HEK293T (cell line): ENCODE data around the gene IMMT.

Experiments used
- CTCF ChIA-PET: fragments of 350-600 bp; formaldehyde crosslinking; extraction: SDS; loops from one replicate; lab custom pipeline; 2021; ENCODE audit warnings: antibody characterized with exemption, inconsistent platforms; lab: Yijun Ruan, JAX
- POLR2A ChIA-PET: fragments of 350-600 bp; formaldehyde crosslinking; extraction: SDS; loops from one replicate; lab custom pipeline; 2020; ENCODE audit warnings: antibody characterized with exemption, inconsistent platforms; lab: Yijun Ruan, JAX
- DNase-seq: peaks from one replicate; pipeline ENCODE4 v3.0.0; 2012; ENCODE audit warnings: mixed read lengths; ENCODE audit errors: extremely low spot score
- ARNT ChIP-seq: fragments of 450-650 bp; IDR thresholded peaks from 2 replicates; pipeline ENCODE4 v1.6.1; 2017; ENCODE audit warnings: mild to moderate bottlenecking
- BHLHE40 ChIP-seq: fragments of 450-650 bp; IDR thresholded peaks from 2 replicates; pipeline ENCODE4 v1.6.1; 2016; ENCODE audit warnings: mild to moderate bottlenecking, moderate library complexity, borderline replicate concordance
- CTBP1 ChIP-seq: fragments of 450-650 bp; IDR thresholded peaks from 2 replicates; pipeline ENCODE4 v1.6.1; 2016; ENCODE audit warnings: borderline replicate concordance
- ELF4 ChIP-seq: fragments of 450-650 bp; IDR thresholded peaks from 2 replicates; pipeline ENCODE4 v1.6.1; 2017; ENCODE audit warnings: antibody characterized with exemption
- FOXA1 ChIP-seq: fragments of 450-650 bp; IDR thresholded peaks from 2 replicates; pipeline ENCODE4 v1.6.1; 2016; ENCODE audit warnings: mild to moderate bottlenecking
- FOXK2 ChIP-seq: fragments of 450-650 bp; IDR thresholded peaks from 2 replicates; pipeline ENCODE4 v1.6.1; 2016; ENCODE audit warnings: mild to moderate bottlenecking
- FOXM1 ChIP-seq: fragments of 450-650 bp; IDR thresholded peaks from 2 replicates; pipeline ENCODE4 v1.6.1; 2017; ENCODE audit warnings: mild to moderate bottlenecking, borderline replicate concordance
- HDGF ChIP-seq: fragments of 450-650 bp; IDR thresholded peaks from 2 replicates; pipeline ENCODE4 v1.6.1; 2017; ENCODE audit warnings: antibody characterized with exemption, borderline replicate concordance
- L3MBTL2 ChIP-seq: fragments of 450-650 bp; conservative IDR thresholded peaks from 2 replicates; pipeline ENCODE4 v1.6.1; 2016; ENCODE audit warnings: mild to moderate bottlenecking
- LEF1 ChIP-seq: fragments of 450-650 bp; IDR thresholded peaks from 2 replicates; pipeline ENCODE4 v1.6.1; 2017; ENCODE audit warnings: mild to moderate bottlenecking, borderline replicate concordance
- NFRKB ChIP-seq: fragments of 450-650 bp; IDR thresholded peaks from 2 replicates; pipeline ENCODE4 v1.6.1; 2016; ENCODE audit warnings: mild to moderate bottlenecking, moderate library complexity
- PKNOX1 ChIP-seq: fragments of 450-650 bp; IDR thresholded peaks from 2 replicates; pipeline ENCODE4 v1.6.1; 2016
- SP1 ChIP-seq: fragments of 450-650 bp; IDR thresholded peaks from 2 replicates; pipeline ENCODE4 v1.6.1; 2017
- SUZ12 ChIP-seq: fragments of 450-650 bp; IDR thresholded peaks from 2 replicates; pipeline ENCODE4 v1.6.1; 2016; ENCODE audit warnings: mild to moderate bottlenecking
- TARDBP ChIP-seq: fragments of 450-650 bp; IDR thresholded peaks from 2 replicates; pipeline ENCODE4 v1.6.1; 2016
- ZNF384 ChIP-seq: fragments of 450-650 bp; IDR thresholded peaks from 2 replicates; pipeline ENCODE4 v1.6.1; 2016

IMMT gene

GRCh38 chr2:86195808-86196387 is 636 bp upstream of the IMMT start:
- POLR2A ChIA-PET: interaction anchor here (0.6 to 3.2 kb wide), 14 partner anchors 9 to 476 kb away, joined by 3 to 40 read pairs (median 4); partner anchors contain the start of genes POLR1A, PTCD3 and REEP1
- no peak for DNase-seq
- no peak; the same call in 1 of the 2 replicates for TF ChIP-seq L3MBTL2
- TF ChIP-seq ARNT: no peak
- TF ChIP-seq CTBP1: no peak
- no peak for TF ChIP-seq FOXA1
- TF ChIP-seq TARDBP: no peak
- TF ChIP-seq FOXM1: no peak
- CTCF ChIA-PET: no interaction called here

GRCh38 chr2:86194751-86195054 is 559 bp downstream of the IMMT start:
- no peak for DNase-seq
- POLR2A ChIA-PET: interaction anchor here (1.1 to 3.2 kb wide), 10 partner anchors 10 to 475 kb away, joined by 3 to 40 read pairs (median 4); partner anchors contain the start of genes POLR1A, PTCD3 and REEP1
- CTCF ChIA-PET: no interaction called here
- no peak for TF ChIP-seq ARNT
- TF ChIP-seq ZNF384: no peak
- no peak for TF ChIP-seq LEF1
- no peak for TF ChIP-seq FOXA1
- no peak for TF ChIP-seq ELF4
- TF ChIP-seq CTBP1: no peak
- no peak for TF ChIP-seq BHLHE40
- TF ChIP-seq HDGF: no peak
- TF ChIP-seq SUZ12: no peak
- no peak for TF ChIP-seq L3MBTL2
- TF ChIP-seq SP1: no peak
- TF ChIP-seq NFRKB: no peak
- no peak for TF ChIP-seq PKNOX1
- no peak for TF ChIP-seq FOXK2
- TF ChIP-seq FOXM1: no peak
- no peak for TF ChIP-seq TARDBP

- TF ChIP-seq PKNOX1 (no peak), LEF1 (no peak), ZNF384 (no peak), NFRKB (no peak), FOXM1 (no peak), CTBP1 (no peak), SUZ12 (no peak), TARDBP (no peak), FOXA1 (no peak), HDGF (no peak), BHLHE40 (no peak), FOXK2 (no peak), L3MBTL2 (no peak), ARNT (no peak)
- CTCF ChIA-PET: no interaction called here
- DNase-seq: no peak
- POLR2A ChIA-PET: interaction anchor here (3.2 kb wide), 1 partner anchor 9 kb away, joined by 40 read pairs; no protein-coding TSS in a partner anchor
These were observed 1.2 kb downstream of the IMMT start for GRCh38 chr2:86193901-86194567.

GRCh38 chr2:86189782-86190416 is 5.4 kb downstream of the IMMT start:
- CTCF ChIA-PET: no interaction called here
- DNase-seq: no peak
- TF ChIP-seq LEF1 (no peak), FOXM1 (no peak), HDGF (no peak), FOXK2 (no peak), L3MBTL2 (no peak), BHLHE40 (no peak), ARNT (no peak), SUZ12 (no peak)
- POLR2A ChIA-PET: no interaction called here

GRCh38 chr2:86186431-86186830 is 8.8 kb downstream of the IMMT start:
- POLR2A ChIA-PET: interaction anchor here (2.3 to 4.9 kb wide), 2 partner anchors 9 to 13 kb away, joined by 5 to 40 read pairs; partner anchors contain the start of genes IMMT and MRPL35
- no peak for TF ChIP-seq FOXM1
- TF ChIP-seq L3MBTL2: no peak
- no peak for TF ChIP-seq SUZ12
- no peak for TF ChIP-seq LEF1
- TF ChIP-seq ARNT: no peak
- TF ChIP-seq FOXA1: no peak
- TF ChIP-seq ELF4: no peak
- TF ChIP-seq ZNF384: no peak
- no peak for TF ChIP-seq CTBP1
- TF ChIP-seq HDGF: no peak
- no peak for TF ChIP-seq FOXK2
- DNase-seq: no peak
- CTCF ChIA-PET: interaction anchor here (0.8 kb wide), 1 partner anchor 298 kb away, joined by 3 read pairs; the partner anchor contains the start of gene ST3GAL5
